OCI-M1 (cell line): ENCODE data around the gene GCK.

Experiments
- DNase-seq: peaks from one replicate; lab custom pipeline; 2025; lab: John Stamatoyannopoulos, UW

Gene GCK

GRCh38 chr7:44103923-44104859, 85.0 kb downstream of the GCK start, which contains the start of gene AEBP1:
TSS of gene AEBP1 (plus strand) at chr7:44104345. CDS start at chr7:44104666, 321 bp downstream.
- DNase-seq: peak; percentile 7

GRCh38 chr7:44103566-44103922, 85.7 kb downstream of the GCK start:
- DNase-seq: no peak

DNA sequence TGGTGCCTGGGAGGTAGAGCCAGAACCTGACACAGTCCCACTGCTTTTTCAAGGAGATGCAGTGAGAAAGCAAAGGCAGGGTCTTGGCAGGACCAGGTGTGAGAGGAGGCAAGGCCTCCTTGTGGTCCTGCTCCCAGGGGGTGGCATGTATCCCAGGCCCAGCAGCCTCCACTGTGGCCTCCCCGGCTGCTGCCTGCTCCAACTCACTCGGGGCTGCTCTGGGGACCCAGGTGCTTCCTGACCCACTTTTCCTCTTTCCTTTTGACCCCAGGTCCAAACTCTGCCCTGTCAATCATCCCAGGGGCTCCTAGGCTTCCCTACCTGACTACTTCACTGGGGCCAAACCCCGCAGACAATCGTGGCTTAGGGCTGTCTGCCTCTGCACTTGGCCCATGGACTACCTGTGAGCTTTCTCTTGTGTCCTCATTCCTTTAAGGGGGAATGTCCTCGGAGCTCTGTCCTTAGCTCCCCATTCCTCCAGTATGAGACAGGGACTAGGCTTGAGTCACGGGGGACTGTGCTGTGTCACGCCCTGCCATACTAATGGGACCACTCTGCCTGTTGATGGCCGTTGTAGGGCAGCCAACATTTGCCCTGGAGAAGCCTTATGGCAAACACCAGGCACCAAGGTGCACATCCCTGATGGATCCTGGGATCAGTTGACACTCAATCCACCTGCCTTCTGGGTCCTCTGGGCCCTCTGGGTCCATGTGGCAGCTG, 86.2 kb downstream of the GCK start:
- no peak for DNase-seq

- no peak for DNase-seq
Measured at GRCh38 chr7:44101966-44102845, 87.0 kb downstream of the GCK start.

DNA sequence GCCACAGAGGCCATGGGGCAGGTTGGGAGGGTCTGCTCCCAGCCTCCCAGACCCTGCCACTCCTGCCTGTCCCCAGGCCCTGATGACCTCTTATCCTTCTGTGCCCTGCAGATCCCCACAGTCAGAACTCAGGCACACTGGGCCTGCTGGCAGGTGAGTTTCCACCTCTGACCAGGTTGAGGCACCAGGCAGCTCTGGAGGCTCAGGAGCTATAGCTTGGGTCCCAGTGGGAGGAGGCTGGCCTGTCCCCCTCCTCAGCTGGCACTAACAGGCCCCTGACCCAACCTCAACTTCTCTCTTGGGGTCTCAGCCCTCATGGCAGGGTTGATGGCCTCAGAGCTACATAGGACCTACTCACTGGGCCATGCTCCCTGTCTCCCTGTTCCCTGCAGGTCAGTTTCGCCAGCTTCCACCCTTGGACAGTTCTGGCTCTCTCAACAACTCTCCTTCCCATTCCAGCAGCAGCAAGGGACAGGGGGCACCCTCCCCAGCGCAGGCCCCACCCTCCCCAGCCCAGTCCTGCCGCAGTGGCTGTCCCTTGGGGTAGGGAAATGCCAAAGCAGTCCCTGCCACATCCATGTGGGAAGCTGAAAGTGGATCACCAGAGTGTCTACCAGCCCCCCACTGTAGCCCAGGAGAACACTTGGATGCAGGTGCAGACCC, 87.8 kb downstream of the GCK start:
- DNase-seq: no peak

- no peak for DNase-seq
Measured at GRCh38 chr7:44100458-44101302, 88.6 kb downstream of the GCK start.

DNA sequence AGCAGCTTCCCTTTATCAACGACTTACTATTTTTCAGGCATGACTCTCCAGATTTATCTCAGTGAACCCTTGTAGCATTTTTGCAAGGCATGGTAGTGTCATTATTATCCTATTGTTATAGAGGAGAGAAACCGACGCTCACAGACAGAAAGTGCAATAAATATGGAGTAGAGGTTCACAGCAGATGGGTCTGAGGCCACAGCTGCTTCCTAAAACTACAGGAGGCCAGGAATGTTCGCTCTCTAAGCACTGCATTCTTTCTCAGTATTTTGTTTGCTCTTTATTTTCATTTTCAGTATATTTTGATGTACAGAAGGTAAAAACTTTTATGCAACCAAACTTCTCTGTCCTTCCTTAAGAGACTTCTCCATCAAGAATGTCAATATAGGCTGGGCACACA, 89.6 kb downstream of the GCK start:
- DNase-seq: no peak

DNA sequence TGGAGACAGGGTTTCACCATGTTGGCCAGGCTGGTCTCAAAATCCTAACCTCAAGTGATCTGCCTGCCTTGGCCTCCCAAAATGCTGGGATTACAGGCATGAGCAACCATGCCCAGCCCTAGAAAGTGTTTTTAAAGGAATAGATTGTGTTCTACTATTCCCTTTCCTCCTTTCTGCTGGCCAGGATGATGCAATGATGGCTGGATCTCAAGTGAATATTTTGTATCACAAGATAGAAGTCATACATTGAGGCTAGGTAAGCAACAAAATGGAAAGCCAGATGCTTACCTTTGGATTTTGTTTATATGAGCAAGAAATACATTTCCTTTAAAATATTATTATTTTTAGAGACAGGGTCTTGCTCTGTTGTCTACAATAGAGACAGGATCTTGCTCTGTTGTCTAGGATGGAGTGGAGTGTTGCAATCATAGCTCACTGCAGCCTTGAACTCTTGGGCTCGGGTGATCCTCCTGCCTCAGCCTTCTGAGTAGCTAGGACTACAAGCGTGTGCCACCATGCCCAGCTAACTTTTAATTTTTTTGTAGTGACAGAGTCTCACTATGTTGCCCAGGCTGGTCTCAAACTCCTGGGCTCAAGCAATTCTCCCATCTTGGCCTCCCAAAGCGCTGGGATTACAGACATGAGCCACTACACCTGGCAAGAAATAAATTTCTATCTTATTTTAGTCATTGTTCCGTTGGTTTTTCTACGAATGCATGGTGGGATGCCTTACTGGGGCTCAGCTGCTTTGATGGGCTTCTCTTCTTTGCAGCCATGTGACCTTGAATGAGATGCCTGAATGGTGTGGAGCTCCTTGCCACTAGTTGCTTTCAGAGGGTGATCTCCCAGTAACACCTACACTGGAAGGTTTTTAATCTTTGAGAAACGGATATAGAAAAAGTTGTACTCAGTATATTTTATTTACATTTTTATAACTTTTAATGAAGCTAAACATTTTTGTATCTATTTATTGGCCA, 90.9 kb downstream of the GCK start:
- no peak for DNase-seq

- peak; percentile 2 for DNase-seq
Measured at GRCh38 chr7:44097064-44097932, 91.9 kb downstream of the GCK start.

- no peak for DNase-seq
Measured at GRCh38 chr7:44096326-44096881, 92.8 kb downstream of the GCK start.

DNA sequence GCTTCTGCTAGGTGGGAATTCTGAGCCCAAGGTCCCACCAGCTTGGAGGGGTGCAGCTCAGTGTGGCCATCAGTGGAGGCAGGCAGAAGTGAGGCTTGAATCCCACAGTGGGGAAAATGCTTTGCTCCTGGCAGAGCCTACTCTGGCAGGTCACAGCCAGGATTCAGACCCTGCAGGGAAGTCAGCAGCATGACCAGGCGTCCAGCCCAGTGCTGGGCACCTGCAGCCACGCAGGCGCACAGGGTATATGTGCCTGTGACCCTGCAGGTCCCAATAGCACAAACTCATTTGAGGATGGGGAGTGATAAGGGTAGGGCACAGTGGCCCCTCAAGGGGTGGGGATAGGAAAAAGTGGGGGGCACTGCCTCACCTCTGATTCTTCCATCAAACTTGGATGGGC, 93.5 kb downstream of the GCK start:
- DNase-seq: no peak

GRCh38 chr7:44094883-44095592, 94.2 kb downstream of the GCK start:
- DNase-seq: no peak

DNA sequence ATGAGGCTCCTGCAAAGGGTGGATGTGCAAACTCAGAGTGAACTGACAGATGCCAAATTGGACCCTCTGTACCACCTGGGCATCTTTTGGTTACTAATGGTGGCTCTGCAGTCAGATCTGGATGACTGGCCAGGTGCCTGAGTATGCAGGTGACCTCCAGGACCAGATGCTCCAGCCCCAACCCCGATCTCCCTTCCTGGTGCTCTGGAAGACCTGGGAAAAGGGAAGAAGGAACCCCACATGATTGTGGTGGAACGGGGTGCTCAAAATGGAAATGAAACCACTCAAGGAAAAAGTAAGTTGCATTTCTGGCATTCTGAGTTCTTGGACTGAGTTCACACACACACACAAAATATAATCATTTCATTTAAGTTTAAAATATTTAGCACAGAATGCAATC, 94.9 kb downstream of the GCK start:
- DNase-seq: no peak
